GM23248 (cell line): ENCODE measurements around the gene PLA2G4D. TPM values are rescaled to one million over a fixed set of nuclear protein-coding genes. Genes with fewer than 3 reads are reported as not detected.

Source experiments
- DNase-seq: peaks from one replicate; pipeline ENCODE4 v3.0.0-alpha.2; 2015
- H2AFZ ChIP-seq: fragments of 200-600 bp; sonication (generic); 2 replicates; pipeline ENCODE4 v1.6.1; 2016; ENCODE audit warnings: antibody characterized with exemption
- H3F3A ChIP-seq: fragments of 200-600 bp; sonication (generic); 2 replicates; pipeline ENCODE4 v1.6.1; 2016; ENCODE audit warnings: mild to moderate bottlenecking, antibody characterized with exemption, mixed run types; ENCODE audit not compliant: insufficient read depth
- H3K27ac ChIP-seq: fragments of 200-600 bp; sonication (generic); 2 replicates; pipeline ENCODE4 v1.5.1; 2016; ENCODE audit warnings: mild to moderate bottlenecking
- H3K27me3 ChIP-seq: fragments of 200-600 bp; sonication (generic); replicated peaks from 2 replicates; pipeline ENCODE4 v1.6.1; 2016; ENCODE audit warnings: mild to moderate bottlenecking; ENCODE audit not compliant: insufficient read depth
- H3K36me3 ChIP-seq: fragments of 200-600 bp; sonication (generic); 2 replicates; pipeline ENCODE4 v1.6.1; 2016; ENCODE audit warnings: low read depth, mild to moderate bottlenecking
- H3K4me1 ChIP-seq: fragments of 200-600 bp; sonication (generic); 2 replicates; pipeline ENCODE4 v1.6.1; 2016; ENCODE audit warnings: mild to moderate bottlenecking; ENCODE audit not compliant: insufficient read depth
- H3K4me2 ChIP-seq: fragments of 200-600 bp; sonication (generic); one replicate; pipeline ENCODE4 v1.6.1; 2016; ENCODE audit warnings: mild to moderate bottlenecking; ENCODE audit not compliant: unreplicated experiment
- H3K4me3 ChIP-seq: fragments of 200-600 bp; sonication (generic); 2 replicates; pipeline ENCODE4 v1.5.1; 2016; ENCODE audit warnings: mild to moderate bottlenecking
- H3K79me2 ChIP-seq: fragments of 200-600 bp; sonication (generic); 2 replicates; pipeline ENCODE4 v1.6.1; 2016; ENCODE audit warnings: mild to moderate bottlenecking; ENCODE audit not compliant: insufficient read depth
- H3K9ac ChIP-seq: fragments of 200-600 bp; sonication (generic); 2 replicates; pipeline ENCODE4 v1.6.1; 2016; ENCODE audit warnings: mild to moderate bottlenecking
- H3K9me2 ChIP-seq: fragments of 200-600 bp; sonication (generic); 2 replicates; pipeline ENCODE4 v1.6.1; 2016; ENCODE audit warnings: mixed run types, mild to moderate bottlenecking, moderate library complexity; ENCODE audit not compliant: insufficient read depth
- H3K9me3 ChIP-seq: fragments of 200-600 bp; sonication (generic); one replicate; pipeline ENCODE4 v1.6.1; 2017; ENCODE audit warnings: low read depth
- H4K20me1 ChIP-seq: fragments of 200-600 bp; sonication (generic); 2 replicates; pipeline ENCODE4 v1.6.0; 2016; ENCODE audit not compliant: insufficient read depth
- EZH2 ChIP-seq: fragments of 200-600 bp; sonication (generic); IDR thresholded peaks from 2 replicates; pipeline ENCODE4 v1.6.1; 2018; ENCODE audit warnings: antibody characterized with exemption, mild to moderate bottlenecking; ENCODE audit not compliant: insufficient read depth, poor library complexity, severe bottlenecking
- EZH2phosphoT487 ChIP-seq: fragments of 200-600 bp; sonication (generic); IDR thresholded peaks from 2 replicates; pipeline ENCODE4 v1.6.1; 2018; ENCODE audit warnings: antibody characterized with exemption, moderate library complexity, mild to moderate bottlenecking, low read depth; ENCODE audit not compliant: insufficient read depth
- WGBS, 2 experiments: methylation state at CpG; one replicate each; pipeline ENCODE4 v1.1.6; 2015 to 2017; ENCODE audit warnings: low lambda C conversion rate in 2 of 2, low coverage in 1 of 2; ENCODE audit errors: missing lambda C conversion rate in 2 of 2; 5-methylcytosine and 5-hydroxymethylcytosine counted together
- in situ Hi-C: fragments of 300-500 bp; cut with MboI; formaldehyde crosslinking; loops from 2 replicates; pipeline ENCODE4 v1.15.0; 2020
- polyA plus RNA-seq: library from polyadenylated mRNA; unstranded; fragments of >200 nt; fragmentation: Nextera tagmentation; extraction: Ambion mirVana; gene quantifications from 2 replicates; pipeline ENCODE4 v1.2.1, GENCODE V29; 2016
- total RNA-seq: library from RNA; depleted of rRNA; stranded (reverse); fragments of >200 nt; shearing (Covaris generic); gene quantifications from 2 replicates; pipeline ENCODE4 v1.2.3, GENCODE V29; 2014

Gene PLA2G4D
- total and polyA plus RNA-seq, 2 experiments from 2014 or later: not detected

DNA sequence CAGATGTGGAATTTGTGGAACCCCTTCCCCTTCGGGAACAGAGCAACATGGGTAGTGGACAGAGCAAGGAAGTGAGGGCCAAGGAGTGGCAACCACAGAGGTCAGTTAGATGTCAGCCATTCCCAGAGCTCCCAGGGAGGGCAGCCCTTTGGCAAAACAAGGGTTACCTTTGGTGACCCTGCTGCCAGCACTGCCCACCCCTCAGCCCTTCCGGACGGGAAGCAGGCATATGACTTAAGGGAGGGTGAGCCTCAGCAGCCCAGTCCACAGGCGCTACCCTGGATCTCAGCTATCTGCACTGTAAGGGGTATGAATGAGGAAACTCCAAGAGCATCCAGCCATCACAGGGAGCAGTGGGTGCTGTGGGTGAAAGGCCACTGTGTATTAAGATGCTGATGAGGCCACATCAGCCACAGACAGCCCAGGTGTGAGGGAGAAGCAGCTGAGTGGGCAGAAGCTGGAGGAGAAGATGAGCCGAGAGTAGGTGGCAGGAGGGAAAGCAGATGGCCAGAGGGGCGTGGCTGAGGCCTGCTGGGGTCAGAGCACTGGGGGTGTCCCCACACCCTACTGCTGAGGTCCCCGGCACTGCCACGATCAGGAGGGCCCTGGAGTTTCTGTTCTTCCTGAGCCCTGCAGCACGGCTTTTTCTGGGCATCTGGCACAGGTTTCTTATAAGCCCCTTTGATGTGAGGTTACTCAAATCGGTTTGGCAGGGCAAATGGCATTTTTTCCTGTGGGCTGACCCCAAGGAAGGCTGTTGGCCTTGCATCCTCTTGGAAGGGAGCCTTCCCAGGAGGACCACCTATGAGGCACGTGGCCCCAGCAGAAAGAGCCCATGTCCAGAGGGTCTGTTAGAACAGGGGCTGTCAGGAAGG lies 6.2 kb downstream of the PLA2G4D start:
- Histone ChIP-seq H3K4me2 (no peak overlapping the region), H3K79me2 (no peaks in the 10 kb centered on the region), H3K4me1 (peaks cover 4% of the 10 kb centered on the region), H3K9me2 (no peaks in the 10 kb centered on the region), H3F3A (no peaks in the 10 kb centered on the region), H3K4me3 (no peak overlapping the region), H3K27ac (no peak overlapping the region), H4K20me1 (no peaks in the 10 kb centered on the region), H3K9ac (no peak overlapping the region), H3K36me3 (no peaks in the 10 kb centered on the region), H2AFZ (no peak overlapping the region), H3K9me3 (no peaks in the 10 kb centered on the region), H3K27me3 (peaks cover 42% of the 10 kb centered on the region)
- in situ Hi-C loops: no loop called here
- TF ChIP-seq EZH2phosphoT487 (no peak), EZH2 (no peak)
- WGBS, 2 experiments: 34 to 45% methylated on average over 11 of the region's 11 CpGs
- DNase-seq: no peak

DNA sequence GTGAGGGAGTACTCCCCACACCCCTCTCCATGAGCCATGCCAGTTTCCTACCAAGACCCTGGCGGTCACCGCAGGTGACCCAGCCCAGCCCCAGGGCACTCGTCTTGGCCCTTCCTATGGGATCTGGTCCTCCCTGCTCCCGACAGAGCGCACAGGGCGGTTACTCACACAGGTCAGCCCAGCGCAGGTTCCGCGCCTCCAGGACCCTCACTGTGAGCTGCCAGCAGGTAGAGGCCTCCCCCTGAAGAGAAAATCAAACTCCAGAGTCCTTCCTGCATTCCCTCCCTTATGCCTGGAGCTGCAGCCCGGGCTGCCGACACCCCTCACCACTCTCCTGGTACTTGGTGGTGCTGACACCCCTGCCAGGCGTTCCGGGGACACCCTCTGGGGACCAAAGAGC lies 6.9 kb downstream of the PLA2G4D start:
- Histone ChIP-seq H3F3A (no peaks in the 10 kb centered on the region), H4K20me1 (no peaks in the 10 kb centered on the region), H3K4me1 (peaks cover 4% of the 10 kb centered on the region), H3K4me3 (no peak overlapping the region), H3K9me2 (no peaks in the 10 kb centered on the region), H3K27ac (no peak overlapping the region), H3K79me2 (no peaks in the 10 kb centered on the region), H2AFZ (no peak overlapping the region), H3K4me2 (no peak overlapping the region), H3K27me3 (peaks cover 42% of the 10 kb centered on the region), H3K9ac (no peak overlapping the region), H3K9me3 (no peaks in the 10 kb centered on the region), H3K36me3 (no peaks in the 10 kb centered on the region)
- TF ChIP-seq EZH2 (no peak), EZH2phosphoT487 (no peak)
- 87% methylated on average over 10 to 13 of the region's 13 CpGs for WGBS, 2 experiments
- DNase-seq: no peak
- in situ Hi-C loops: no loop called here

DNA sequence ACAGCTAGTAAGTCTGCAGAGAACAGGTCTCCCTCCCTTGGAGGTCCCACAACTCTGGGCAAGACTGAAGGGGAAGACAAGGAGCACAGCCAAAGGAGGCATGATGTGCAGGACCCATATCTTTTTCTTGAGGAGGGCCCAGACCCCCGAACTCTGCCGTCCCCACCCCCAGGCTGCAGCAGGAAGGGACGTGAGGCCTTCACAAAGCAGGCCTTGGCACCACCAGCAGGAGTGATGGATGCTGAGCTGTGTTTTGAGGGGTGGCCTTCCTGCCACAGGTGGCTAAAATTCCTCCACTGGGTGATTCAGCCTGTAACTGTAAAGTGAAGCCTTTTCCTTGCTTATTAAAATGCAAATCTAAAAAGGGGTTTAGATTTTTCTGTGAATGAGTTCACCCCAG lies 8.6 kb downstream of the PLA2G4D start:
- Histone ChIP-seq H3K9me3 (no peaks in the 10 kb centered on the region), H3K4me2 (no peak overlapping the region), H3K4me1 (no peaks in the 10 kb centered on the region), H3K79me2 (no peaks in the 10 kb centered on the region), H3K4me3 (no peak overlapping the region), H3K27ac (no peak overlapping the region), H4K20me1 (no peaks in the 10 kb centered on the region), H2AFZ (no peak overlapping the region), H3F3A (no peaks in the 10 kb centered on the region), H3K9me2 (no peaks in the 10 kb centered on the region), H3K9ac (no peak overlapping the region), H3K27me3 (peaks cover 43% of the 10 kb centered on the region), H3K36me3 (no peaks in the 10 kb centered on the region)
- no peak for TF ChIP-seq EZH2phosphoT487
- WGBS, 2 experiments: 46 to 62% methylated on average over 3 of the region's 3 CpGs
- in situ Hi-C loops: no loop called here
- DNase-seq: no peak

DNA sequence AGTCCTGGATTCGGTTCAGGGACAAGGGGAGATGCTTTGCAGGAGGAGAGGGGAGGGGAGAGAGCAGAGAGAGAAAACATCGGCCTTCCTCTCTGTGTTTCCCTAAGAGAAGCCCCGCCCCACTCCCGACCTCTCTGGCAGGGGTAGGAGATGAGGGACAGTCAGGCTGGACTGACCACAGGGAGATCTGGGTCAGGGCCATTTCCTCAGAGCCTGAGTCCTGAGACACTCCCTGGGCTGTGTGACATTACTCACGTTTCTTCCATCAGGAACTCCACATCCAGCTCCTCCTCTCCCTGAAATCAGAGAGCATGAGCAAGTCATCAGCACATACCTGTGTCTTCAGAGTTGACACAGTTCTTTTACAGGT lies 9.1 kb downstream of the PLA2G4D start:
- Histone ChIP-seq H3K27ac (no peak overlapping the region), H3K36me3 (no peaks in the 10 kb centered on the region), H4K20me1 (no peaks in the 10 kb centered on the region), H2AFZ (no peak overlapping the region), H3K4me1 (no peaks in the 10 kb centered on the region), H3K9me3 (no peaks in the 10 kb centered on the region), H3K79me2 (no peaks in the 10 kb centered on the region), H3K9me2 (no peaks in the 10 kb centered on the region), H3K9ac (no peak overlapping the region), H3K27me3 (peaks cover 39% of the 10 kb centered on the region), H3F3A (no peaks in the 10 kb centered on the region), H3K4me2 (no peak overlapping the region), H3K4me3 (no peak overlapping the region)
- DNase-seq: no peak
- TF ChIP-seq EZH2 (no peak), EZH2phosphoT487 (no peak)
- in situ Hi-C loops: no loop called here
- 54 to 58% methylated on average over 4 to 5 of the region's 5 CpGs for WGBS, 2 experiments
